ENCODE results near the gene TMX1. TPM values are rescaled to one million over a fixed set of nuclear protein-coding genes. Genes with fewer than 3 reads are reported as not detected.

TMX1 gene
- total RNA-seq, 1 donor: 66.0 TPM

- TF ChIP-seq CTCF (IDR thresholded peaks at IDR 0.05; ENCODE audit: insufficient read depth, low read length): no peak
- no peak overlapping the region for H3K4me3 ChIP-seq (ENCODE audit: low read depth, low read length)
- DNase-seq (ENCODE audit: low read depth): no peak
These were observed 36.6 kb downstream of the TMX1 start for GRCh38 chr14:51276605-51277004.

GRCh38 chr14:51277753-51278415, 37.8 kb downstream of the TMX1 start:
- no peak for DNase-seq (ENCODE audit: low read depth)
- TF ChIP-seq CTCF (IDR thresholded peaks at IDR 0.05; ENCODE audit: insufficient read depth, low read length): no peak
- no peak overlapping the region for H3K4me3 ChIP-seq (ENCODE audit: low read depth, low read length)

GRCh38 chr14:51282517-51282916, 42.5 kb downstream of the TMX1 start:
- no peak for TF ChIP-seq CTCF (IDR thresholded peaks at IDR 0.05; ENCODE audit: insufficient read depth, low read length)
- no peak for DNase-seq (ENCODE audit: low read depth)
- H3K4me3 ChIP-seq (ENCODE audit: low read depth, low read length): no peak overlapping the region

GRCh38 chr14:51283402-51284085, 43.5 kb downstream of the TMX1 start:
- no peak overlapping the region for H3K4me3 ChIP-seq (ENCODE audit: low read depth, low read length)

GRCh38 chr14:51284241-51284640, 44.2 kb downstream of the TMX1 start:
- no peak for TF ChIP-seq CTCF (IDR thresholded peaks at IDR 0.05; ENCODE audit: insufficient read depth, low read length)
- no peak for DNase-seq (ENCODE audit: low read depth)
- no peak overlapping the region for H3K4me3 ChIP-seq (ENCODE audit: low read depth, low read length)

More at GRCh38 chr14:51283402-51284085, 43.5 kb downstream of the TMX1 start:
- DNase-seq (ENCODE audit: low read depth): peak; percentile 96
- TF ChIP-seq CTCF (IDR thresholded peaks at IDR 0.05; ENCODE audit: insufficient read depth, low read length): peak; percentile 62

GRCh38 chr14:51285120-51285519, 45.1 kb downstream of the TMX1 start:
- DNase-seq (ENCODE audit: low read depth): no peak
- no peak for TF ChIP-seq CTCF (IDR thresholded peaks at IDR 0.05; ENCODE audit: insufficient read depth, low read length)
- H3K4me3 ChIP-seq (ENCODE audit: low read depth, low read length): no peak overlapping the region
